Measurements from ENCODE around the gene MSN. TPM values are rescaled to one million over a fixed set of nuclear protein-coding genes. Genes with fewer than 3 reads are reported as not detected.

MSN gene
- total RNA-seq, 2 experiments from 2014 or later, result 268 to 273 TPM

GRCh38 chrX:65718538-65718937 is 51.1 kb downstream of the MSN start:
- H3K4me3 Mint-ChIP-seq, result no peak overlapping the region
- Histone ChIP-seq H3K36me3 (ENCODE audit: insufficient read depth, low read length) (peaks cover 43% of the 10 kb centered on the region), H3K27me3 (ENCODE audit: control insufficient read depth in 1 of 2, insufficient read depth in 2 of 2, low read length in 2 of 2) (no peaks in the 10 kb centered on the region), H3K4me1 (ENCODE audit: insufficient read depth, low read length) (peaks cover 72% of the 10 kb centered on the region), H3K4me3 (ENCODE audit: low read length) (no peak overlapping the region), H3K9me3 (ENCODE audit: control insufficient read depth in 1 of 2, insufficient read depth in 1 of 2, low read length in 2 of 2) (no peaks in the 10 kb centered on the region), H3K27ac (ENCODE audit: low read depth in 1 of 2, low read length in 2 of 2) (no peak overlapping the region)
- H3K27me3 Mint-ChIP-seq, result no peaks in the 10 kb centered on the region
- H3K9me3 Mint-ChIP-seq, result no peaks in the 10 kb centered on the region
- no peak for TF ChIP-seq CTCF (IDR thresholded peaks at IDR 0.05)
- H3K36me3 Mint-ChIP-seq (ENCODE audit: low read depth), result peaks cover 88% of the 10 kb centered on the region
- peaks cover 91% of the 10 kb centered on the region for H3K4me1 Mint-ChIP-seq (ENCODE audit: low read depth)
- no peak for ATAC-seq (ENCODE audit: poor library complexity)
- ChIA-PET CTCF (interaction anchor here (0.9 to 1.2 kb wide), 2 partner anchors 15 to 44 kb away, joined by 3 read pairs; no protein-coding TSS in a partner anchor), POLR2A (interaction anchor here (0.5 to 1.9 kb wide), 3 partner anchors 12 to 98 kb away, joined by 3 to 4 read pairs (median 3); no protein-coding TSS in a partner anchor)
- peak overlapping the region; percentile 96 for H3K27ac Mint-ChIP-seq
- DNase-seq, result no peak
- intact Hi-C loops (cut with DNase I, micrococcal nuclease), result loop anchor here in 1 of 2 experiments (5.0 kb wide), 1 partner anchor 46 kb away; no protein-coding TSS in a partner anchor

- DNase-seq, result peak in 1 of 14 experiments; percentile 14
- H3K27ac Mint-ChIP-seq, result peak overlapping the region; percentile 96
- ATAC-seq (ENCODE audit: poor library complexity), result no peak
- H3K27ac ChIP-seq (ENCODE audit: low read depth in 1 of 2, low read length in 2 of 2), result peak overlapping the region; percentile 17 to 64
- TF ChIP-seq CTCF (IDR thresholded peaks at IDR 0.05), result no peak
- H3K9me3 Mint-ChIP-seq, result no peaks in the 10 kb centered on the region
- H3K4me1 Mint-ChIP-seq (ENCODE audit: low read depth), result peaks cover 91% of the 10 kb centered on the region
- no peak overlapping the region for H3K4me3 ChIP-seq (ENCODE audit: low read length)
- H3K4me1 ChIP-seq (ENCODE audit: insufficient read depth, low read length), result peaks cover 78% of the 10 kb centered on the region
- CTCF ChIA-PET, result no interaction called here
- POLR2A ChIA-PET, result interaction anchor here (4.1 kb wide), 1 partner anchor 22 kb away, joined by 15 read pairs; no protein-coding TSS in a partner anchor
- H3K27me3 Mint-ChIP-seq, result no peaks in the 10 kb centered on the region
- H3K4me3 Mint-ChIP-seq, result peak overlapping the region; percentile 42
- H3K36me3 ChIP-seq (ENCODE audit: insufficient read depth, low read length), result peaks cover 54% of the 10 kb centered on the region
- no peaks in the 10 kb centered on the region for H3K27me3 ChIP-seq (ENCODE audit: control insufficient read depth in 1 of 2, insufficient read depth in 2 of 2, low read length in 2 of 2)
- intact Hi-C loops (cut with DNase I, micrococcal nuclease), result loop anchor here in 1 of 2 experiments (2.0 to 10.0 kb wide), 3 partner anchors 18 to 144 kb away; no protein-coding TSS in a partner anchor
- H3K36me3 Mint-ChIP-seq (ENCODE audit: low read depth), result peaks cover 89% of the 10 kb centered on the region
- H3K9me3 ChIP-seq (ENCODE audit: control insufficient read depth in 1 of 2, insufficient read depth in 1 of 2, low read length in 2 of 2), result no peaks in the 10 kb centered on the region
These were observed 53.0 kb downstream of the MSN start for GRCh38 chrX:65720381-65720964.

GRCh38 chrX:65723706-65724105 is 56.3 kb downstream of the MSN start:
- Mint-ChIP-seq H3K4me3 (peak overlapping the region; percentile 58), H3K27ac (peak overlapping the region; percentile 96), H3K36me3 (ENCODE audit: low read depth) (peaks cover 88% of the 10 kb centered on the region), H3K9me3 (no peaks in the 10 kb centered on the region), H3K4me1 (ENCODE audit: low read depth) (peaks cover 88% of the 10 kb centered on the region), H3K27me3 (no peaks in the 10 kb centered on the region)
- DNase-seq, result peak in 6 of 14 experiments; percentile 12 to 72 (median 56)
- no peaks in the 10 kb centered on the region for H3K27me3 ChIP-seq (ENCODE audit: control insufficient read depth in 1 of 2, insufficient read depth in 2 of 2, low read length in 2 of 2)
- no peaks in the 10 kb centered on the region for H3K9me3 ChIP-seq (ENCODE audit: control insufficient read depth in 1 of 2, insufficient read depth in 1 of 2, low read length in 2 of 2)
- CTCF ChIA-PET, result interaction anchor here (1.2 kb wide), 1 partner anchor 262 kb away, joined by 3 read pairs; no protein-coding TSS in a partner anchor
- H3K4me3 ChIP-seq (ENCODE audit: low read length), result no peak overlapping the region
- no peak for TF ChIP-seq CTCF (IDR thresholded peaks at IDR 0.05)
- H3K36me3 ChIP-seq (ENCODE audit: insufficient read depth, low read length), result peaks cover 57% of the 10 kb centered on the region
- intact Hi-C loops (cut with DNase I, micrococcal nuclease), result loop anchor here in 1 of 2 experiments (2.0 to 10.0 kb wide), 4 partner anchors 36 to 141 kb away; no protein-coding TSS in a partner anchor
- peak overlapping the region; percentile 59 to 64 for H3K27ac ChIP-seq (ENCODE audit: low read depth in 1 of 2, low read length in 2 of 2)
- ATAC-seq (ENCODE audit: poor library complexity), result peak; percentile 60
- POLR2A ChIA-PET, result interaction anchor here (0.6 to 4.1 kb wide), 5 partner anchors 17 to 122 kb away, joined by 3 to 15 read pairs (median 3); no protein-coding TSS in a partner anchor
- H3K4me1 ChIP-seq (ENCODE audit: insufficient read depth, low read length), result peaks cover 71% of the 10 kb centered on the region

Data from CD4-positive, alpha-beta T cell (primary cell).